GM19455 (cell line): Measurements from ENCODE around the gene AHRR.

Source experiments
- ATAC-seq: cut with Tn5 transposase; IDR thresholded peaks from one replicate; pipeline ENCODE4 v1.9.1; 2021; ENCODE audit not compliant: unreplicated experiment

Gene AHRR

GRCh38 chr5:407051-407450, 85.5 kb downstream of the AHRR start:
- no peak for ATAC-seq

- ATAC-seq, result no peak
Measured at GRCh38 chr5:407801-408268, 86.3 kb downstream of the AHRR start.

GRCh38 chr5:410911-411517, 89.5 kb downstream of the AHRR start:
- ATAC-seq, result no peak

GRCh38 chr5:411728-412127, 90.2 kb downstream of the AHRR start:
- ATAC-seq, result no peak

- peak; percentile 60 for ATAC-seq
Measured at GRCh38 chr5:414991-415927, 93.7 kb downstream of the AHRR start.

GRCh38 chr5:415928-416635, 94.6 kb downstream of the AHRR start:
- ATAC-seq, result peak; percentile 20

- ATAC-seq, result no peak
Measured at GRCh38 chr5:416636-416960, 95.1 kb downstream of the AHRR start.

GRCh38 chr5:417301-418161, 96.0 kb downstream of the AHRR start:
- ATAC-seq, result no peak

GRCh38 chr5:418162-419121, 96.9 kb downstream of the AHRR start:
- no peak for ATAC-seq

GRCh38 chr5:419970-420369, 98.5 kb downstream of the AHRR start:
- no peak for ATAC-seq

GRCh38 chr5:420632-421286, 99.2 kb downstream of the AHRR start:
- no peak for ATAC-seq

- no peak for ATAC-seq
Measured at GRCh38 chr5:421287-421880, 99.9 kb downstream of the AHRR start.

- no peak for ATAC-seq
Measured at GRCh38 chr5:421901-422300, 100.4 kb downstream of the AHRR start.

GRCh38 chr5:422323-423232, 101.1 kb downstream of the AHRR start:
- ATAC-seq, result no peak

GRCh38 chr5:423233-423565, 101.7 kb downstream of the AHRR start:
- ATAC-seq, result no peak

GRCh38 chr5:423626-424261, 102.2 kb downstream of the AHRR start:
- no peak for ATAC-seq

- ATAC-seq, result peak; percentile 93
Measured at GRCh38 chr5:424301-425110, 103.0 kb downstream of the AHRR start.
